SH-SY5Y (cell line): ENCODE results near the gene ARHGAP6.

Source experiments
- GATA2 ChIP-seq: IDR thresholded peaks from 2 replicates; pipeline ENCODE4 v1.6.1; 2011; ENCODE audit warnings: mild to moderate bottlenecking, low read depth, low read length
- GATA3 ChIP-seq: IDR thresholded peaks from 2 replicates; pipeline ENCODE4 v1.6.1; 2011; ENCODE audit warnings: low read depth, mild to moderate bottlenecking, low read length, moderate library complexity

DNA sequence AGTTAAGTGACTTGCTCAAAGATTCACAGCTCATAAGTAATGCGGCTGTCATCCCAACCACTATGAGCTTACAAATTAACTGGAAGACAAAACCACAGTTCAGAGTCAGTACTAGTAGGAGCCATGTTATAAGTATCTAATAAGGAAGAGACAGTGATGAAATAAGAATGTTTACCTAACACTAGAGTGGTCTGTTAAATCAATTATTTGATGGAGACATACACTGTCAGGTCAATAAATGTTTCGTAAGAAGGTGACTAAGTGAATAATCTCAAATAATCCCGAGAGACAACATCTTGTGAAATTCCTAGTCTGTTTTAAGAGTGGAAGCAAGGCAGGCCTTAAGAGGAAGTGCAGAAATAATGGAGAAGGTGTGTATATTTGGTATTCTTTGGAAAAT lies 398.3 kb downstream of the ARHGAP6 start:
- TF ChIP-seq GATA2 = no peak
- TF ChIP-seq GATA3 = no peak
